Breast epithelium (tissue), 3 donors: Measurements from ENCODE around the gene PLEKHO1.

ENCODE experiments used
- CTCF ChIP-seq, 3 donors: fragments of 450-650 bp; IDR thresholded peaks; one replicate each; pipeline ENCODE4 v1.5.1; 2016 to 2017; ENCODE audit warnings: antibody characterized with exemption in 3 of 3, mild to moderate bottlenecking in 3 of 3, moderate library complexity in 3 of 3
- POLR2A ChIP-seq: fragments of 450-650 bp; IDR thresholded peaks from one replicate; pipeline ENCODE4 v1.6.1; 2016; ENCODE audit warnings: antibody characterized with exemption, mild to moderate bottlenecking, moderate library complexity
- POLR2AphosphoS5 ChIP-seq, 3 donors: sonication (generic); formaldehyde crosslinking; IDR thresholded peaks; one replicate each; pipeline ENCODE4 v1.6.1; 2017; ENCODE audit warnings: antibody characterized with exemption in 3 of 3

GRCh38 chr1:150141452-150141851, 8.3 kb upstream of the PLEKHO1 start:
- TF ChIP-seq POLR2A (no peak), CTCF (IDR thresholded peaks at IDR 0.05) (no peak), POLR2AphosphoS5 (IDR thresholded peaks at IDR 0.05) (no peak)
